Muscle layer of duodenum (tissue), 2 donors: Measurements from ENCODE around the gene RAC2.

Source experiments
- H3K27ac ChIP-seq: one replicate; pipeline ENCODE4 v1.7.0; 2013; ENCODE audit warnings: mild to moderate bottlenecking, low read length
- H3K27me3 ChIP-seq: one replicate; pipeline ENCODE4 v1.7.0; 2013; ENCODE audit warnings: low read depth, mild to moderate bottlenecking, control low read depth, low read length
- H3K36me3 ChIP-seq, 2 donors: one replicate each; pipeline ENCODE4 v1.7.0; 2013; ENCODE audit warnings: low read length in 2 of 2, control low read depth in 1 of 2, mild to moderate bottlenecking in 1 of 2; ENCODE audit not compliant: insufficient read depth in 2 of 2, control insufficient read depth in 1 of 2
- H3K4me1 ChIP-seq, 2 donors: one replicate each; pipeline ENCODE4 v1.7.0; 2013; ENCODE audit warnings: low read length in 2 of 2, mild to moderate bottlenecking in 2 of 2, control low read depth in 1 of 2, moderate library complexity in 1 of 2; ENCODE audit not compliant: insufficient read depth in 2 of 2, control insufficient read depth in 1 of 2
- H3K4me3 ChIP-seq, 2 donors: one replicate each; pipeline ENCODE4 v1.7.0; 2013; ENCODE audit warnings: low read length in 2 of 2, low read depth in 1 of 2, mild to moderate bottlenecking in 1 of 2
- H3K9me3 ChIP-seq, 2 donors: one replicate each; pipeline ENCODE4 v1.7.0; 2013; ENCODE audit warnings: low read length in 2 of 2, control low read depth in 1 of 2, mild to moderate bottlenecking in 1 of 2; ENCODE audit not compliant: control insufficient read depth in 1 of 2
- donor health status: healthy.

Gene RAC2

GRCh38 chr22:37231406-37232139, 12.5 kb downstream of the RAC2 start:
- Histone ChIP-seq H3K4me1 (peaks cover 4 to 10% of the 10 kb centered on the region in 2 donors), H3K36me3 (no peaks in the 10 kb centered on the region), H3K27ac (no peak overlapping the region), H3K4me3 (no peak overlapping the region), H3K27me3 (no peaks in the 10 kb centered on the region), H3K9me3 (no peaks in the 10 kb centered on the region)

GRCh38 chr22:37230673-37231405, 13.2 kb downstream of the RAC2 start:
- Histone ChIP-seq H3K9me3 (no peaks in the 10 kb centered on the region), H3K27me3 (no peaks in the 10 kb centered on the region), H3K4me3 (no peak overlapping the region), H3K36me3 (no peaks in the 10 kb centered on the region), H3K27ac (no peak overlapping the region), H3K4me1 (peaks cover 4 to 10% of the 10 kb centered on the region in 2 donors)

GRCh38 chr22:37229805-37230672, 14.0 kb downstream of the RAC2 start:
- Histone ChIP-seq H3K27me3 (no peaks in the 10 kb centered on the region), H3K4me1 (peaks cover 4 to 10% of the 10 kb centered on the region in 2 donors), H3K4me3 (no peak overlapping the region), H3K36me3 (no peaks in the 10 kb centered on the region), H3K9me3 (no peaks in the 10 kb centered on the region), H3K27ac (peak overlapping the region; percentile 72)

GRCh38 chr22:37229012-37229804, 14.9 kb downstream of the RAC2 start:
- H3K27ac ChIP-seq = peak overlapping the region; percentile 72
- H3K4me3 ChIP-seq = no peak overlapping the region
- H3K9me3 ChIP-seq = no peaks in the 10 kb centered on the region
- peaks cover 4 to 10% of the 10 kb centered on the region in 2 donors for H3K4me1 ChIP-seq
- no peaks in the 10 kb centered on the region for H3K36me3 ChIP-seq
- H3K27me3 ChIP-seq = no peaks in the 10 kb centered on the region

- Histone ChIP-seq H3K36me3 (no peaks in the 10 kb centered on the region), H3K4me3 (no peak overlapping the region), H3K27ac (peak overlapping the region; percentile 23), H3K9me3 (no peaks in the 10 kb centered on the region), H3K4me1 (peaks cover 4 to 10% of the 10 kb centered on the region in 2 donors), H3K27me3 (no peaks in the 10 kb centered on the region)
Measured at GRCh38 chr22:37228106-37229011, 15.7 kb downstream of the RAC2 start.

GRCh38 chr22:37226514-37226913, 17.6 kb downstream of the RAC2 start:
- H3K4me1 ChIP-seq = peaks cover 4 to 10% of the 10 kb centered on the region in 2 donors
- no peaks in the 10 kb centered on the region for H3K27me3 ChIP-seq
- H3K4me3 ChIP-seq = no peak overlapping the region
- no peaks in the 10 kb centered on the region for H3K9me3 ChIP-seq
- H3K27ac ChIP-seq = no peak overlapping the region
- no peaks in the 10 kb centered on the region for H3K36me3 ChIP-seq

- H3K27ac ChIP-seq = no peak overlapping the region
- no peak overlapping the region for H3K4me3 ChIP-seq
- H3K4me1 ChIP-seq = peaks cover 4 to 10% of the 10 kb centered on the region in 2 donors
- no peaks in the 10 kb centered on the region for H3K36me3 ChIP-seq
- H3K9me3 ChIP-seq = no peaks in the 10 kb centered on the region
- no peaks in the 10 kb centered on the region for H3K27me3 ChIP-seq
Measured at GRCh38 chr22:37226087-37226486, 18.0 kb downstream of the RAC2 start.

- Histone ChIP-seq H3K27me3 (no peaks in the 10 kb centered on the region), H3K36me3 (no peaks in the 10 kb centered on the region), H3K27ac (no peak overlapping the region), H3K4me1 (peaks cover 4 to 10% of the 10 kb centered on the region in 2 donors), H3K9me3 (no peaks in the 10 kb centered on the region), H3K4me3 (no peak overlapping the region)
Measured at GRCh38 chr22:37225481-37225880, 18.6 kb downstream of the RAC2 start.

- Histone ChIP-seq H3K4me1 (peaks cover 4 to 10% of the 10 kb centered on the region in 2 donors), H3K27ac (no peak overlapping the region), H3K9me3 (no peaks in the 10 kb centered on the region), H3K4me3 (no peak overlapping the region), H3K36me3 (no peaks in the 10 kb centered on the region), H3K27me3 (no peaks in the 10 kb centered on the region)
Measured at GRCh38 chr22:37224757-37225420, 19.2 kb downstream of the RAC2 start.
